Ishikawa (cell line): ENCODE results near the gene NAB1.

ENCODE experiments used
- CEBPB ChIP-seq: IDR thresholded peaks from 2 replicates; pipeline ENCODE4 v1.6.1; 2012
- CREB1 ChIP-seq: IDR thresholded peaks from 2 replicates; pipeline ENCODE4 v1.6.1; 2012; ENCODE audit warnings: low read depth
- EGR1 ChIP-seq: IDR thresholded peaks from 2 replicates; pipeline ENCODE4 v1.6.1; 2012
- EP300 ChIP-seq: IDR thresholded peaks from 2 replicates; pipeline ENCODE4 v1.6.1; 2012; ENCODE audit warnings: borderline replicate concordance
- FOXM1 ChIP-seq: IDR thresholded peaks from 2 replicates; pipeline ENCODE4 v1.6.1; 2012; ENCODE audit warnings: low read depth, borderline replicate concordance
- MAX ChIP-seq: IDR thresholded peaks from 2 replicates; pipeline ENCODE4 v1.6.1; 2012
- NFIC ChIP-seq: IDR thresholded peaks from 2 replicates; pipeline ENCODE4 v1.6.1; 2012
- REST ChIP-seq: IDR thresholded peaks from 2 replicates; pipeline ENCODE4 v1.6.1; 2012; ENCODE audit warnings: low read depth, mild to moderate bottlenecking
- TAF1 ChIP-seq: IDR thresholded peaks from 2 replicates; pipeline ENCODE4 v1.6.1; 2012; ENCODE audit warnings: low read depth, mild to moderate bottlenecking
- USF1 ChIP-seq: IDR thresholded peaks from 2 replicates; pipeline ENCODE4 v1.6.1; 2012

GRCh38 chr2:190736355-190736754 lies 87.5 kb downstream of the NAB1 start:
- TF ChIP-seq EP300 (no peak), MAX (no peak), FOXM1 (no peak), TAF1 (no peak), NFIC (no peak), CREB1 (no peak), REST (no peak), CEBPB (no peak), USF1 (no peak), EGR1 (no peak)
